ENCODE data around the gene DEFB132. TPM values are rescaled to one million over a fixed set of nuclear protein-coding genes. Genes with fewer than 3 reads are reported as not detected.

DEFB132 gene
- total RNA-seq, 4 donors from 2014 or later, result 0.34 TPM; not detected in 3

Other genes with a start within 250 kb of the DEFB132 start
- not detected for gene DEFB125, start 170.1 kb upstream of the DEFB132 start, total RNA-seq
- gene DEFB126, start 115.1 kb upstream of the DEFB132 start, total RNA-seq, result not detected
- not detected for gene DEFB127, start 100.3 kb upstream of the DEFB132 start, total RNA-seq
- not detected for gene DEFB128, start 68.0 kb upstream of the DEFB132 start, total RNA-seq
- not detected for gene DEFB129, start 30.5 kb upstream of the DEFB132 start, total RNA-seq
- 1 to 10 TPM in 2 of 4 donors, under 1 TPM in 2; 0.91 to 5.1 (median 2.0) TPM for gene C20orf96, start 33.0 kb downstream of the DEFB132 start, total RNA-seq
- gene ZCCHC3, start 39.8 kb downstream of the DEFB132 start, total RNA-seq, result 10 to 100 TPM in 1 of 4 donors, 1 to 10 TPM in 3; 8.1 to 11.2 (median 8.8) TPM
- gene SOX12, start 67.8 kb downstream of the DEFB132 start, total RNA-seq, result 1 to 10 TPM; 5.4 to 6.5 (median 5.9) TPM
- gene NRSN2, start 89.4 kb downstream of the DEFB132 start, total RNA-seq, result 10 to 100 TPM in 3 of 4 donors, 1 to 10 TPM in 1; 8.1 to 11.4 (median 10.9) TPM
- 10 to 100 TPM; 14.3 to 30.7 (median 28.0) TPM for gene TRIB3, start 123.0 kb downstream of the DEFB132 start, total RNA-seq
- gene RBCK1, start 150.6 kb downstream of the DEFB132 start, total RNA-seq, result 10 to 100 TPM; 63.6 to 85.3 (median 78.5) TPM
- 10 to 100 TPM; 49.0 to 78.7 (median 60.6) TPM for gene TBC1D20, start 204.8 kb downstream of the DEFB132 start, total RNA-seq

All from suprapubic skin (tissue), 4 donors.